GM18505 (cell line): ENCODE data around the gene SMAD3.

Experiments
- ATAC-seq: cut with Tn5 transposase; IDR thresholded peaks from one replicate; pipeline ENCODE4 v1.9.1; 2021; ENCODE audit not compliant: unreplicated experiment
- POLR2A ChIP-seq: IDR thresholded peaks from 4 replicates; pipeline ENCODE4 v1.6.1; 2011; ENCODE audit warnings: borderline replicate concordance; ENCODE audit not compliant: insufficient read depth, insufficient read length; ENCODE audit errors: extremely low read depth

SMAD3 gene

GRCh38 chr15:67086637-67086914 lies 21.2 kb downstream of the SMAD3 start:
- no peak for TF ChIP-seq POLR2A
- ATAC-seq, result no peak

GRCh38 chr15:67087507-67088172 lies 22.2 kb downstream of the SMAD3 start:
- no peak for TF ChIP-seq POLR2A

GRCh38 chr15:67089217-67090193 lies 24.1 kb downstream of the SMAD3 start:
- no peak for ATAC-seq
- TF ChIP-seq POLR2A, result no peak

More at GRCh38 chr15:67087507-67088172, 22.2 kb downstream of the SMAD3 start:
- ATAC-seq, result no peak

DNA sequence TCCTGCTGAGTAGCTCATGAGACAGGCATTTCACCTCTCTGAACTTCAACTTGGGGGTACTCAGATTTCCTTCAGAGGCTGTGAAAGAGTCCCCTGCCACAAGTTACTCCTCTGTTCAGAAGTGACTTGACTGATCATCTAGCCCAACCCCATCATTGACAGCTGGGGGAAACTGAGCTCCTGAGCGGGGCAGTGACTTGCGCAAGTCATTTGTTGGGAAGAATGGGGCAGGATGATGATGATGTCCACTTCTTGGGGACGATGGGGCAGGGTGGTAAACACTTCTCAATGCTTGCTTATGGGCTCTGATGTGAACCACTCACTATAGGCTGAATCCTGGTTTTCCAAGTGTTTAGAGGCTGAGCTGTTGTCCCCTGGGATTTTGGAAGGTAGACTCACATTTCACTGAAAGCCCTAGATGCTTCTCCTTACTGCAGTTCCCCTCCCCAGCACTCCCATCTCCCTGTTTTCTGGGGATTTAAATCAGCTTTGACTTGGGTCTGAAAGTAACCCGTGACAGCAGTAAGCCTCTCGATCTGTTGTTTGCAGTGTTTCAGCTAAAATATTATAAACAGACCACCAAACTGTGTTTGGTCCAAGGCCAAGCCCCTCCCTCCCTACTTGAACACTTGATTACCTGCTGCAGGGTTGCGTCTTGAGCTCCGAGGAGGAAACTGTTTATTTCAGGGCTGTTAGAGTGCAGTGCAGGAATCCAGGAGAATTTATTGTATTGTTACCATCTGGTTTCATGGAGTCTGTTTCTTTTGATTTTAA lies 25.1 kb downstream of the SMAD3 start:
- TF ChIP-seq POLR2A, result no peak
- no peak for ATAC-seq

- peak; percentile 67 for ATAC-seq
- no peak for TF ChIP-seq POLR2A
Observed at GRCh38 chr15:67091071-67091979, 25.9 kb downstream of the SMAD3 start.

DNA sequence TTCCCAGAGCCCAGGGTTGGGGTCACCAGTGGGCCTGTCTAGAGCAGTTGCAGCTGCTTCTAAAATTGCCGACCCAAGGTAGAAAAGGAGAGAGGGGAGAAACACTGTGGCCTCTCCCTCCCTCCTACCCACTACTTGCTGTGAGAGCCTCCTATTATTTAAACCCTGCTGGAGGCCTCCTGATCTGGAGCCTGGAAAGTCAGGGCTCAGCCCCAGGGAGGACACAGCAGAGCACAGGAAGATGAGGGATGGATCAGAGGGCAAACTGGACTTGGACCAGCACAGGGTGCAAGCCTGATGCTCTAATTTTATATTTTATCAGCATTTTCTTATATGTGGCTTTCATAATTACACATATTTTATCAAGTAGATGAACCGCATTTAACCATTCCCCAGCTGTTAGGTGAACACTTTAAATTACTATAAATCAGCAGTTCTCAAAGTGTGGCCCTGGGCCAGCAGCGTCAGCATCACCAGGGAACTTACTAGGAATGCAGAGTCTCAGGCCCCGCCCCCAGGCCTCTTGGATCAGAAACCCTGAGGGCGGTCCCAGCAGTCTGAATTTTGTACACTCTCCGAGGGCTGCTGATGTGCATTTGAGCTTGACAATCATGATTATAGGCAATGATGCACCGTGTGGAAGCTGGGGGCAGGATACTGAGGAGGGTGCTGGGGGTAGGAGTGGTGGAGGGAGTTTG lies 26.7 kb downstream of the SMAD3 start:
- ATAC-seq, result no peak
- TF ChIP-seq POLR2A, result no peak

GRCh38 chr15:67092752-67093503 lies 27.5 kb downstream of the SMAD3 start:
- TF ChIP-seq POLR2A, result no peak

GRCh38 chr15:67093504-67093862 lies 28.1 kb downstream of the SMAD3 start:
- no peak for TF ChIP-seq POLR2A
- no peak for ATAC-seq

More at GRCh38 chr15:67092752-67093503, 27.5 kb downstream of the SMAD3 start:
- ATAC-seq, result no peak

DNA sequence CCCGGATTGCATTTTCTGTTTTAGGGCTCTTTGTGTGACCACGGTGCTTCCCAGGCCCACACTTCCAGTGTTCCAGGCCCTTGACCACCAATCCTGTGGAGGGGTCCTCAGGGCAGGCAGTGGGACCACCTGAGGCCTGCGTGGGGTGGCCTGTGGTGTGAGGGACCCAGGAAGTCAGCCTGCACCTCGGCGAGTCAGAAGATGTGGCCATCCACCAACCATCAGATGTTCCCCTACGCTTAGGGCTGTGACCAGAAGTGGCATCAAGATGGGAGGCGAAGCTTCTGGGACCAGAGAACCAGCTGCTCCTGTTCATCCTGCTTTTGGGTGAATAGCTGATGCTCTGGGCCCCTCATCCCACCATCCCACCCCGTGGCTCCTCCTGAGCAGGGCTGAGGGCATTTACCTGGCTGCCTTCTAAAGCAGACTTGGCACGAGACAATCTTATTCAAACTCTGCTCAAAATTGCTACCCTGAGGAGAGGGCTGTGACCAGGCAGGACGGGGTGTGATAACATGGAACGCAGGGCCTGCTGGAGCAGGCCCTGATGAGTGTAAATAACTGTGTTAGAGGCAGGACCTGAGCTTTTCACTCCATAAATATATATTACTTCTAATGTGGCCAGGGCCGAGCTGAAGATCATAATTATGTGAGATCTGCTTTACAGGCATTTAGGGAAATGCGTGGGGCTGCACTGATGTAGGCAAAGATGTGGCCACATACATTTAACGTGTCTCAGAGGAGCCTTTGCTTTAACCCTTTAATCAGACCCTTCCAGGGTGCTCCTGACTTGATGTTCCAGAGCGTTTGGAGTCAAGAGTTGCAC lies 28.8 kb downstream of the SMAD3 start:
- no peak for ATAC-seq

DNA sequence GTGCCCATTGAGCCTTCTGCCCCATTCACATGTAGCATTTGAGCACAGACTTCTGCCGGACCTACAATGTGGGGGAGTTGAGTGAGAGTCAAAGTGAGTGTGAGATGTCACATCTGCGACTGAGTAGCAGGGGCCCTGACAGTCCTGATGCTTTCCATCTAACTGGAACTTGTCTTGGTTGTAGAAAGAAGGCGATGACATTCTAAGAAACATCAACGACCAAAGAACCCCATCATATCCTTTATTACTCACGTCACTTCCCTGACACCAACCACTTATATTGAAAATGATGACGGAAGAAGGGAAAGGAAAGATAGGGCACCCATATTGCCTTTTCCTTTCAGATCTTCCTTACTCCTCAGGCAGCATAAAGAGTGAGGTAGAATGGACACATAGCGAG lies 30.5 kb downstream of the SMAD3 start:
- no peak for TF ChIP-seq POLR2A
- no peak for ATAC-seq

More for the DNA sequence above, 28.8 kb downstream of the SMAD3 start:
- no peak for TF ChIP-seq POLR2A
